Activated CD8-positive, alpha-beta memory T cell treated with anti-CD3 and anti-CD28 coated beads for 24 hours (primary cell): ENCODE results near the gene TESMIN.
A peak's percentile ranks its signal among the peaks of the same experiment; 100 is the strongest.

Source experiments
- DNase-seq: peaks from one replicate; pipeline ENCODE4 v3.0.0-alpha.2; 2020

Gene TESMIN

DNA sequence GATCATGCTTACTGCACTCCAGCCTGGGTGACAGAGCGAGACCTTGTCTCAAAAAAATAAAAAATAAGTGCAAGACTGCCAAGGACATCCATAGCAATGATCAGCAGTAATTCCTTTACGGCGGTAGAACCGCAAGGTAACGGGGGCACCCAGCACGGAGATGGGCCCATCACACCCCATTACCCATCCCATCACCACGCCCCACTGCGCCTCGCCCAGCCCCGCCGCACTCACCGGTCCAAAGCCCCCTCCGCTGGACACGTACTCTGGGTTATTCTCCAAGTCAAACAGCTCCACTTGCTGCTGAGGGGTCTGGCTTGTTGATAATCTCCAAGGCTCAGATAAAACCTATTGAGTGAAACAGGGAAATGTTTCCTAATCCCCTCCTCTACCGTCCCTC, 8.7 kb upstream of the TESMIN start:
- no peak for DNase-seq

GRCh38 chr11:68757711-68758110, 6.4 kb upstream of the TESMIN start:
- no peak for DNase-seq

- no peak for DNase-seq
These were observed 4.9 kb upstream of the TESMIN start for GRCh38 chr11:68756171-68756766.

- DNase-seq: no peak
These were observed 2.0 kb upstream of the TESMIN start for GRCh38 chr11:68753300-68753699.

DNA sequence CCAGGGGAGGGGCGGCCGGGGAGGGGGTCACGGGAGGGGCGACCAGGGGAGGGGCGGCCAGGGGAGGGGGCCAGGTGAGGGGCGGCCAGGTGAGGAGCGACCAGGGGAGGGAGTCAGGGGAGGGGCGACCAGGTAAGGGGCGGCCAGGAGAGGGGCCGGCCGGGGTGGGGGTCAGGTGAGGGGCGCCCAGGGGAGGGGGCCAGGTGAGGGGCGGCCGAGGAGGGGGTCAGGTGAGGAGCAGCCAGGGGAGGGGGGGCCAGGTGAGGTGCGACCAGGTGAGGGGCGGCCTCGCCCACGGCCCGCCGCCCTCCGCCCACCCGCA, 355 bp downstream of the TESMIN start:
- no peak for DNase-seq

DNA sequence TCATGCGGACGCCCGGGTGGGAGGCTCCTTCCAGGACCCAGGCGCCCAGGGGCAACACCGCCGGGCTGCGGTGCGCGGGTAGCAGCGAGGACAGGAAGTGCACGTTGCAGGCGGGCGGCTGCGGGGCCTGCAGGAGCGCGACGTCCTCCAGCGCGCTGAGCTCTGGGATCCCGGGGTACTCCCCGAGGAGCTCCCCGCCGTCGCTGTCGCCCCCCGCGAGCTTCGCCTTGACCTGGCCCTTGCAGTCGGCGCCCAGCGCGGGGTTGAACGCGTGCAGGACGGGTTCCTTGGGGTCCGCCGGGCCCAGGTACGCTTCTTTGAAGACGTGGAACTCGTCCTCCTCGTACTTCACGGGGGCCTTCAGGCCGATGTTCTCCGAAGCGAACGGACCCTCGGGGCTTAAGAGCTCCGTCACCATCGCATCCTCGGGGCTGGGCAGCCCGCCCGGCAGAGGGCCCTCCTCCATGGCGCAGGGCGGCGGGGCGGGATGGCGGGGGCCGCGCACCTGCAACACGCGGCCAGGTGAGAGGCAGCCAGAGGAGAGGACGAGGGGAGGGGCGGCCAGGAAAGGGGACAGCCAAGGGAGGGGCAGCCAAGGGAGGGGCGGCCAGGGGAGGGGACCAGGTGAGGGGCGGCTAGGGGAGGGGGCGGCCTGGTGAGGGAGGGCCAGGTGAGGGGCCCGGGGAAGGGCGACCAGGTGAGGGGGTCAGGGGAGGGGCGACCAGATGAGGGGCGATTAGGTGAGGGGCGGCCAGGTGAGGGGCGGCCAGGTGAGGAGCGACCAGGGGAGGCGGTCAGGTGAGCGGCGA, 921 bp downstream of the TESMIN start:
- DNase-seq: peak; percentile 67

DNA sequence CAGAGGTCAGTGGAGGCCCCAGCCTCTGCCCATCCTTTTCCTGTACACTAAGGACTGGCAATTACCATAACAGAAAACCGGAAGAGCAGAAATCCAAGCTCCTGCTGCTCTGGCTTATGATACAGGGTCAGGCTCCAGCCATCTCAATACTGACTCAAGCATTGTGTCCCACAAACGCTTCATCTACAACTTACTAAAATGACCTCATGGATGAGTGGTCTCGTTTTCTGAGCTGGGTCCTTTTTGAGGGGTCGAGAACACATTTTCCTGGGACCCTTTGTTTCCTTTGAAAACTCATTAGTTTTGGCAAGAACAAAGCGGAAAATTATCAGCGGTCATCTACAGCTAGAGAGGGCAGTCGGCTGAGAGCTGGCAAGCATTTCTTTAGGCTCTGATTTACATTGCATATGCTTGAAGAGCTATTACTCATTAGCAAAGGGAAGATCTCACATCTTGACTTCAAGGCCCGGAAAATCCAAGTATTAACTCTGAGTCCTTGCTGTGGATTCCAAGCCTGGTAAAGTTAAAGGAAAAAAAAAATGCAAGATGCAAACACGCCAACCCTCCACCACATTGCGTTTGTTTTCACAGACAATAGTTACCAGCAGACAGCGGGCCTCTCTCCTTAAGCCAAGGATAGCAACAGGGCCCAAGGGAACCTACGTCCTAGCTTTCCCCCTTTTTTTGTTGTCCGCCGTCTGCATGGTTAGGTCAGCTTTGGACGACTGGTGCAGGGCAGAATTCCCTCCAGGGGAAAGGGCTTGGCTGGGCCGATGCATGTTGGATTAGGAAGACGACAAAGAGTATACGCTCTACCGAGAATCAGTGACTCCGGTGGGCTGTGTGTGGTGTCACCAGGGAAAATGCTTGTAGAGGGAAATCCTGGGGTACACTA, 1.8 kb downstream of the TESMIN start:
- peak; percentile 56 for DNase-seq

- no peak for DNase-seq
These were observed 3.3 kb downstream of the TESMIN start for GRCh38 chr11:68748061-68748460.

DNA sequence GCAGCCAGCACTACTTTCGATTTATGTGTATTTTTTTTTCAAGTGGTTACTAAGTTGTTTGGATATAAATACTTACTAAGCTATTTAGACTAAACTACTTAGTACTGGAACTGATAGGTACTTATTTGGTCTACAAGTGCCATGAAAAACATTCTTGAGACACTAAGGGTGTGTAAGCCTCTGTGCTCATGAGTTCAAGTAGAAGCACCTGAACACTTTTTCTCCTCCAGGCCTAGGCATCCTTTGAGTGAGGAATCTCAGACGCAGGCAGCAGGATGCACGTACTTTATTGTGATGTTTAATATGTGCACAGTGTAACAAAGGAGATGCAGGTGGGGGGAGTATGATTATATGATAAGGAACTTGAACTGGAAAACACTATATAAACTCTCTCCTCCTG, 7.8 kb downstream of the TESMIN start:
- DNase-seq: no peak

DNA sequence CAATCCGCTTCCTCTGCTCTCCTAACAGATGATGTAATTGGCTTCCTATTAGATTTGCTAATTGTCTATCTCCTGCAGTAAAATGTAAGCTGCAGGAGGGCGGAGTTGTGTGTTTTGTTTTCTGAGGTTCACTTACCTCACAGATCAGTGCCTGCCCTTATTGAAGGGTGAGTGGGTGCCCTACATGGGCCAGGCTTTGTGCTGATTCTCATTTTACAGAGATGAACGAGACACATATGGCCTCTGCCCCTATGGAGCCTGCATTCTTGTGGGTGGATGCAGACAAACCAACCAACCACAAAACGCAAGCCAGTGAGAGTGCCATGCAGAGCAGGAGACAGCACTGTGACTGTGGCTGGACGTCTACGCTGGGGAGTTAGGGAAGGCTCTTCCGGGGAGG, 9.9 kb downstream of the TESMIN start:
- no peak for DNase-seq

- no peak for DNase-seq
These were observed 15.7 kb downstream of the TESMIN start for GRCh38 chr11:68735646-68736045.

GRCh38 chr11:68735125-68735524, 16.2 kb downstream of the TESMIN start:
- no peak for DNase-seq

DNA sequence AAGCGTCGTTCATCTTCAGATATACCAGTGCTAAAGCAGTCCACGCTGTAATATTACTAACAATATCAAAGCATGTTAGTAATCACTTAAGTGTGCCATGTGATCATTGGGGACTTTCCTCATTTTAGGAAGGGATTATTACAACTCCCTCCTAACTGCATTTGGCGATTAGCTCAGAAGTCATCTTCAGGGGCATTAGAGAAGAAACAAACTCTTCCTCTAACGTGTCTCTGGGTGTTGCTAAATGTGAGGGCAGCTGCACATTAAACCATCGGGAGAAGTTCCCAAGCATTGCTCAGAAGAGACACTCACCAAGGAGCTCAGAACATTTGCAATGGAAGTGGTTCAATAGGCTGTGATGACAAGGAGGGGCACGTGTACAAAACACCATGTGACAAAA, 17.2 kb downstream of the TESMIN start:
- DNase-seq: no peak

- DNase-seq: no peak
These were observed 23.5 kb downstream of the TESMIN start for GRCh38 chr11:68727783-68728182.

- DNase-seq: no peak
These were observed 27.0 kb downstream of the TESMIN start for GRCh38 chr11:68724293-68724692.

DNA sequence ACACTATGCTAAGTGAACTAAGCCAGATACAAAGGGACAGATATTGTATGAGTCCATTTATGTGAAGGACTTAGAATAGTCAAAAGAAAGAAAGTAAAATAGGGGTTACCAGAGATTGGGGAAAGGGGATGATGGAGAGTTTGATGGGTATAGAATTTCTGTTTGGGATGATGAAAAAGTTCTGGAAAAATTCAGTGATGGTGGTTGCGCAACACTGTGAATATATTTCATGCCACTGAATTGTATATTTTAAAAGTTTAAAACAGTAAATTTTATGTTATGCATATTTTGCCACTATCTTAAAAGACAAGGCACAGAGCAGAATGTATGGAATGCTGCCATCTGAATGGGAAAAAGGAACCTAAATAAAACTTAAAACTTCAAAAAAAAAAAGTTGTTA, 29.2 kb downstream of the TESMIN start:
- no peak for DNase-seq

DNA sequence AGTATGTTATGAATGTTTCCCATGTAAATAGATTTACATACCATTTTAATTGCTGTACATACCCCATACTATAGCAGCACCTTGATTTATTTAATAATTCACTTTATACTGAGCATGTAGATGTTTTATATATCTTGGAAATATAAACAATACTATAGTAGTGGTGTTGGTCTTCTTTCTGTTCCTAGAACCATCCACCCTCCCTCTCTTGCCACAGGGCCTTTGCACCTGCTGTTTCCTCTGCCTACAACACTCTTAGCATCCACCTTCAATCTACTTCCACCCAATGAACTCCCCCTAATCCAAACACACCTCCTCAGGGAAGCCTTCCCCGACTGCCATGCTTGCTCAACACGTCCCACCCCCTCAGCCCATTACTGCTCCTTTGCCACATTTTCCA, 30.2 kb downstream of the TESMIN start:
- DNase-seq: no peak

DNA sequence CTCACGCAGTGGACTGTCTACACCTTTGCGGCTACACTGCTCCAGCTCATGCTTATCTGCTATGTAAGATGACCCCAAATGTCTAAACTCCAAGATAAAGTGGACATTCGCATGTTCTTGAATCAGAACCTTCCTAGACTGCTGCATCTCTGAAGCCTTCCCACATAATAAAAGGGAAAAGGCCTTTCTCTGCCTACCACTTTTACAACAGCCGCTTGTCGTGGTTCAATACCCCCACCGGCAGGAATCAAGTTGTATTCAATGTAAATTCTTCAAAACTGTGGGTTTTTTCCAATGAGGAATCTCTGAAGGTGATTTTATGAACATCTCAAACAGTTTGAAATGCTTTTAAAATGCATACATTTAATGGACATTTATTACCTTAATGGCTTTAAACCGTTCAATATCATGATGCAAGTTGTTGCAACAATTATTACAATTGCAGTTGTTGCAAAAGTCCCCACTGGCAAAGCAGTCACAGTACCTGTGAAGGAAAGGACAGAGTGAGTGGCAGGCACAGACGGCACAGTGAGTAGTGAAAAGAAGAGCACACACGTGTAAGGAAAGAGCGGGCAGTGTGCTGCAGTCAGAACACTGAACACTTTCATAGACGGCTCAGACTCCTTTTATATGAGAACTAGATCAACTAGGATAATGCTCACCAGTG, 35.7 kb downstream of the TESMIN start:
- no peak for DNase-seq

- DNase-seq: no peak
These were observed 37.1 kb downstream of the TESMIN start for GRCh38 chr11:68714060-68714856.

- DNase-seq: no peak
These were observed 40.2 kb downstream of the TESMIN start for GRCh38 chr11:68711114-68711513.

DNA sequence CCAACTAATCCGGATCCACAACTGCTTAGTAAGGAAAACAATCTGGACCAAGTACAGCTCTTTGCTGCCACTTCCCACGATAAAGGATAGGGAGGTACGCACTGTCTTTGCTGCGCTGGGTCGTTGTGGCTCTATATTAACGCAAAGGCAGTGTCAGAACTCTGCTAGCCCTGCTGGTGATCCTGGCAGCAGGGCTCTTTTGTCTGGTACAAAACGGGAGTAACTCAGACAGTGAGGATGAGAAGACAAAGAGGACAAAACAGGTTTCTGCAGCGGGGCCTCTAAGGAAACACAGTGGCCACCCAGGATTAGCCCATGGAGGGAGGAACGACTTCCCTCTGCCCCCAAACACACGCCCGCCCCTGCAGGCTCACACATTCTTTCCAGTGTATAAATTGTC, 40.9 kb downstream of the TESMIN start:
- no peak for DNase-seq

DNA sequence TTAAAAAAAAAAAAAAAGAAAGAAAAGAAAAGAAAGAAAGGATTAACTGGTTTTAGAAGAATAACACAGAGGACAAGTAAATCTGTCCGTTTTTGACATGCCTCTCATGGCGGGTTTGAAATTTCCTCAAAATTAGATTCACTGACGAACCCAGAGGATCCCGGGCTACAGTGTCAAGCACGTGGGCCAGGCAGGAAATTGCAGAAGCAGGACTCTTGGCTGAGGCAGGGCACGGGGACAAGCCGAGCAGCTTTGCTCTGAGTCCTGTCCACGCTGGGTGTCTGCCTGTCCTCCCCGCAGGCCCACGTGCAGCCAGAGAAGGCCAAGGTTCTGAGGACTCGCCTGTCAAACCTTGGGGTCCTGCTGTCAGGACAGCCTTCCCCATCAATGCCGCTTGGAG, 42.3 kb downstream of the TESMIN start:
- no peak for DNase-seq

DNA sequence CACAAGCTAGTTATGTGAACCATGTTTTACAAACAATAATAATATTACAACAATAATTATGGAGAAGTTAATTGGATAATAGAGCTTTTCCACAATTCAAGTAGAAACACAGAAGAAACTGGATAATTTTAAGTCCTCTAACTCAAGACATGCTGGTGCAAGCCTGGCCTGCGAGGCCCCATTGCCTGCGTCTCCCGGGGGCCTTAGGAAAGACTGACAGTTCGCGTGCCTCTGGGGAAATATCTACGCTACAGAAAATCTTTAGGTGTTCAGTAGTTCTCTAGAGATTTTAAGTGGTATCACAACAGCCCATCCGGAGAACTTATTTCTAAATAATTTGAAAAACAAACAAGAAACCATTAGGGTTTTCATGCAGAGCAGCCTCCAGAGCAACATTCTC, 43.8 kb downstream of the TESMIN start:
- DNase-seq: no peak
